ENCODE data around the gene KLHDC7B. TPM values are rescaled to one million over a fixed set of nuclear protein-coding genes. Genes with fewer than 3 reads are reported as not detected.
A peak's percentile ranks its signal among the peaks of the same experiment; 100 is the strongest.

KLHDC7B gene
- total RNA-seq: 0.92 and 1.7 TPM in 2 replicates
- 0.75 and 1.4 TPM in 2 replicates for polyA plus RNA-seq

- peak; percentile 16 for DNase-seq (ENCODE audit: low spot score)
- Histone ChIP-seq H3K9me2 (replicated peaks; ENCODE audit: insufficient read depth) (no peaks in the 10 kb centered on the region), H4K20me1 (ENCODE audit: insufficient read depth, poor library complexity, severe bottlenecking) (no peaks in the 10 kb centered on the region), H3K4me1 (ENCODE audit: insufficient read depth) (peaks cover 13% of the 10 kb centered on the region), H3K79me2 (no peaks in the 10 kb centered on the region), H3K4me2 (peak within 1 kb of the TSS; percentile 87), H3K27ac (peak within 1 kb of the TSS; percentile 71), H3K9me3 (ENCODE audit: low read depth) (no peaks in the 10 kb centered on the region), H2AFZ (no peak within 1 kb of the TSS), H3K36me3 (replicated peaks; ENCODE audit: insufficient read depth, low read depth) (no peaks in the 10 kb centered on the region), H3K27me3 (no peaks in the 10 kb centered on the region), H3K4me3 (no peak within 1 kb of the TSS)
- no peak for TF ChIP-seq EZH2phosphoT487 (IDR thresholded peaks at IDR 0.05; ENCODE audit: low read depth, severe bottlenecking, unreplicated experiment)
- no peak for TF ChIP-seq CTCF (IDR thresholded peaks at IDR 0.05; ENCODE audit: poor library complexity)
- TF ChIP-seq EZH2 (IDR thresholded peaks at IDR 0.05; ENCODE audit: borderline replicate concordance): no peak
- 60% methylated on average over 10 of the region's 10 CpGs for WGBS (ENCODE audit: low lambda C conversion rate, missing lambda C conversion rate)
Observed at GRCh38 chr22:50545522-50546325, at the start of gene KLHDC7B. Gene KLHDC7B, plus strand, starts transcription at chr22:50545899. Its CDS starts 345 bp downstream, at chr22:50546244.

GRCh38 chr22:50497093-50497492, 48.6 kb upstream of the KLHDC7B start:
- no peak overlapping the region for H2AFZ ChIP-seq
- WGBS (ENCODE audit: low lambda C conversion rate, missing lambda C conversion rate): 87% methylated on average over 6 of the region's 6 CpGs
- H3K27me3 ChIP-seq: no peaks in the 10 kb centered on the region
- no peaks in the 10 kb centered on the region for H3K79me2 ChIP-seq
- TF ChIP-seq EZH2phosphoT487 (IDR thresholded peaks at IDR 0.05; ENCODE audit: low read depth, severe bottlenecking, unreplicated experiment): no peak
- TF ChIP-seq CTCF (IDR thresholded peaks at IDR 0.05; ENCODE audit: poor library complexity): no peak
- no peak for TF ChIP-seq EZH2 (IDR thresholded peaks at IDR 0.05; ENCODE audit: borderline replicate concordance)
- H3K4me1 ChIP-seq (ENCODE audit: insufficient read depth): peaks cover 4% of the 10 kb centered on the region
- H3K36me3 ChIP-seq (replicated peaks; ENCODE audit: insufficient read depth, low read depth): no peaks in the 10 kb centered on the region
- no peaks in the 10 kb centered on the region for H4K20me1 ChIP-seq (ENCODE audit: insufficient read depth, poor library complexity, severe bottlenecking)
- no peak for DNase-seq (ENCODE audit: low spot score)
- H3K4me3 ChIP-seq: no peak overlapping the region
- no peak overlapping the region for H3K4me2 ChIP-seq
- no peak overlapping the region for H3K27ac ChIP-seq
- H3K9me3 ChIP-seq (ENCODE audit: low read depth): no peaks in the 10 kb centered on the region
- no peaks in the 10 kb centered on the region for H3K9me2 ChIP-seq (replicated peaks; ENCODE audit: insufficient read depth)

GRCh38 chr22:50498322-50498890, 47.3 kb upstream of the KLHDC7B start:
- Histone ChIP-seq H3K27me3 (no peaks in the 10 kb centered on the region), H4K20me1 (ENCODE audit: insufficient read depth, poor library complexity, severe bottlenecking) (no peaks in the 10 kb centered on the region), H3K27ac (no peak overlapping the region), H3K4me3 (no peak overlapping the region), H3K4me2 (peak overlapping the region; percentile 45), H3K9me2 (replicated peaks; ENCODE audit: insufficient read depth) (no peaks in the 10 kb centered on the region), H3K4me1 (ENCODE audit: insufficient read depth) (peaks cover 4% of the 10 kb centered on the region), H3K9me3 (ENCODE audit: low read depth) (no peaks in the 10 kb centered on the region), H2AFZ (no peak overlapping the region), H3K36me3 (replicated peaks; ENCODE audit: insufficient read depth, low read depth) (no peaks in the 10 kb centered on the region), H3K79me2 (no peaks in the 10 kb centered on the region)
- TF ChIP-seq EZH2phosphoT487 (IDR thresholded peaks at IDR 0.05; ENCODE audit: low read depth, severe bottlenecking, unreplicated experiment) (no peak), CTCF (IDR thresholded peaks at IDR 0.05; ENCODE audit: poor library complexity) (peak; percentile 57)
- DNase-seq (ENCODE audit: low spot score): peak; percentile 83
- WGBS (ENCODE audit: low lambda C conversion rate, missing lambda C conversion rate): 15% methylated on average over 13 of the region's 13 CpGs

Measured in hepatocyte (in vitro differentiated cells).